PC-3 (cell line): ENCODE measurements around the gene HDAC4. TPM values are rescaled to one million over a fixed set of nuclear protein-coding genes. Genes with fewer than 3 reads are reported as not detected.
A peak's percentile ranks its signal among the peaks of the same experiment; 100 is the strongest.

Experiments used
- ATAC-seq: fragments of 200-7000 bp; cut with Tn5 transposase; 2 replicates; pipeline ENCODE4 v1.9.1; 2020; ENCODE audit warnings: mild to moderate bottlenecking, moderate library complexity
- BruUV-seq: library from RNA; stranded (reverse); fragments of 400-500 nt; replicated peaks from 2 replicates; lab custom pipeline; 2021; lab: Mats Ljungman, UMichigan
- CTCF ChIA-PET: fragments of 300-600 bp; sonication (Branson Sonifier 250); formaldehyde crosslinking; loops from one replicate; lab custom pipeline; 2022; ENCODE audit warnings: antibody characterized with exemption; lab: Charles Lee
- POLR2A ChIA-PET: fragments of 300-600 bp; sonication (Branson Sonifier 250); formaldehyde crosslinking; loops from one replicate; lab custom pipeline; 2022; ENCODE audit warnings: antibody characterized with exemption; ENCODE audit not compliant: unreplicated experiment; lab: Charles Lee
- DNase-seq: peaks from one replicate; pipeline ENCODE4 v3.0.0-alpha.2; 2015
- H2AFZ ChIP-seq: fragments of 300-600 bp; sonication (generic); 2 replicates; pipeline ENCODE4 v1.6.0; 2016; ENCODE audit warnings: antibody characterized with exemption, low read length
- H3F3A ChIP-seq: fragments of 300-600 bp; sonication (generic); one replicate; pipeline ENCODE4 v1.6.0; 2017; ENCODE audit warnings: antibody characterized with exemption, low read length, control low read depth, mild to moderate bottlenecking; ENCODE audit not compliant: unreplicated experiment
- H3K27ac ChIP-seq: fragments of 300-600 bp; sonication (generic); 2 replicates; pipeline ENCODE4 v1.5.1; 2016; ENCODE audit warnings: mild to moderate bottlenecking, low read length
- H3K27me3 ChIP-seq: fragments of 300-600 bp; sonication (generic); 2 replicates; pipeline ENCODE4 v1.6.1; 2016; ENCODE audit warnings: low read length, mixed read lengths
- H3K36me3 ChIP-seq: fragments of 300-600 bp; sonication (generic); 2 replicates; pipeline ENCODE4 v1.6.1; 2016; ENCODE audit warnings: low read depth, mixed run types, low read length, mixed read lengths
- H3K4me1 ChIP-seq: fragments of 300-600 bp; sonication (generic); 2 replicates; pipeline ENCODE4 v1.5.1; 2016; ENCODE audit warnings: low read length; ENCODE audit not compliant: insufficient read depth
- H3K4me2 ChIP-seq: fragments of 300-600 bp; sonication (generic); 2 replicates; pipeline ENCODE4 v1.6.0; 2016; ENCODE audit warnings: low read length
- H3K4me3 ChIP-seq: fragments of 300-600 bp; sonication (generic); 2 replicates; pipeline ENCODE4 v1.5.1; 2016; ENCODE audit warnings: mild to moderate bottlenecking, low read length, mixed read lengths
- H3K79me2 ChIP-seq: fragments of 300-600 bp; sonication (generic); 2 replicates; pipeline ENCODE4 v1.6.1; 2017; ENCODE audit warnings: low read length, mixed read lengths
- H3K9ac ChIP-seq: fragments of 300-600 bp; sonication (generic); 2 replicates; pipeline ENCODE4 v1.6.0; 2016; ENCODE audit warnings: mild to moderate bottlenecking, low read length
- H3K9me2 ChIP-seq: fragments of 300-600 bp; sonication (generic); replicated peaks from 2 replicates; pipeline ENCODE4 v1.6.1; 2016; ENCODE audit warnings: mixed run types, low read length, mixed read lengths
- H3K9me3 ChIP-seq: fragments of 300-600 bp; sonication (generic); 2 replicates; pipeline ENCODE4 v1.6.1; 2016; ENCODE audit warnings: low read length, mixed read lengths
- H4K20me1 ChIP-seq: fragments of 300-600 bp; sonication (generic); 2 replicates; pipeline ENCODE4 v1.6.1; 2016; ENCODE audit warnings: low read length, mixed read lengths
- CTCF ChIP-seq: fragments of 300-600 bp; sonication (generic); conservative IDR thresholded peaks from 2 replicates; pipeline ENCODE4 v1.5.1; 2017; ENCODE audit warnings: antibody characterized with exemption, low read depth, mild to moderate bottlenecking, low read length
- EZH2 ChIP-seq: fragments of 300-600 bp; sonication (generic); IDR thresholded peaks from one replicate; pipeline ENCODE4 v1.6.1; 2017; ENCODE audit warnings: antibody characterized with exemption, mild to moderate bottlenecking, low read length; ENCODE audit not compliant: unreplicated experiment
- EZH2phosphoT487 ChIP-seq: fragments of 300-600 bp; sonication (generic); IDR thresholded peaks from 2 replicates; pipeline ENCODE4 v1.6.1; 2018; ENCODE audit warnings: mild to moderate bottlenecking, antibody characterized with exemption, low read length, borderline replicate concordance
- intact Hi-C: fragments of 100-400 bp; cut with micrococcal nuclease; formaldehyde crosslinking; loops from 2 replicates; pipeline ENCODE4 v1.9.0; 2023
- total RNA-seq: library from RNA; depleted of rRNA; stranded (reverse); fragments of >200 nt; gene quantifications from 2 replicates; pipeline ENCODE4 v1.2.3, GENCODE V29; 2014

HDAC4 gene
- total RNA-seq, 1 experiment from 2014 or later, result 8.5 TPM

GRCh38 chr2:239037559-239037910 lies 363.3 kb downstream of the HDAC4 start:
- H3K4me2 ChIP-seq, result no peak overlapping the region
- intact Hi-C loops, result no loop called here
- ATAC-seq (no peak), DNase-seq (no peak)
- no peaks in the 10 kb centered on the region for H3K9me2 ChIP-seq
- H3K36me3 ChIP-seq, result no peaks in the 10 kb centered on the region
- no peak overlapping the region for H2AFZ ChIP-seq
- no peaks in the 10 kb centered on the region for H3K4me1 ChIP-seq
- H4K20me1 ChIP-seq, result no peaks in the 10 kb centered on the region
- no peak overlapping the region for H3K27ac ChIP-seq
- ChIA-PET POLR2A (no interaction called here), CTCF (no interaction called here)
- TF ChIP-seq EZH2phosphoT487, result no peak
- no peak for TF ChIP-seq CTCF
- TF ChIP-seq EZH2, result no peak
- no peaks in the 10 kb centered on the region for H3F3A ChIP-seq
- no peaks in the 10 kb centered on the region for H3K27me3 ChIP-seq
- H3K4me3 ChIP-seq, result no peak overlapping the region
- H3K9me3 ChIP-seq, result no peaks in the 10 kb centered on the region
- H3K79me2 ChIP-seq, result no peaks in the 10 kb centered on the region
- no TSS peak for BruUV-seq
- H3K9ac ChIP-seq, result no peak overlapping the region

DNA sequence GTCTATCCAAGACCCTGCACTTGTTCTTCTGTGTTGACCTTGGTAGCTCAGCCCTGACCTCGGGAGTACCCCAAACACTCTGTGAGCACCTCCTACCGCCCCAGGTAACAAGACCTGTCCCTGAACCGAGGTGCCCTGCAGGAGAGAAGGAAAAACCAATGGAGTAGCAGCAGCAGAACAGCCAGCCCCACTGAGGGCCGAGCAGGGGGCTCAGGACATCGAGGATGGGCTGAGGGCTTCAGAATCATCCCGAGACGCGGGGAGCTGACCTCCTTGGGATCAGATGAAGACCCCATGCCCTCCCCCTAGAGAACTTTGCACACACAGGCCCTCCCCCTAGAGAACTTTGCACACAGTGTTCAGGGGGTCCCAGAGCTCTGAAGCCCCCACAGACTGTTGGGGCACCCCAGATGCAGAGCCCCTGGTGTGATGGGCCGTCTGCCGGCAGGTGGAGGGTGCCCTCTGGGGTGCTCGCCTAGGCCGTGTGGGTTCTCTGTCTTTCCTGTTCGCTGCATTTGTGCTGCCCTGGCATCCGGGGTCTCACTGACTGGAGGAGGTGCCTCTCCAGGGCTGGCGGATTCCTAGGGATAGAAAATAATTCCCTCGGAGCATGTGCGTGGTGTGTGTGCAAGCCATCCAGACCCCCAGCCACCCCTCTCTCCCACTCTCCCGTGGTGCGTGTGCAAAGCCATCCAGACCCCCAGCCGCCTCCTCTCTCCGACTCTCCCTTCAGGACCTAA lies 363.8 kb downstream of the HDAC4 start:
- DNase-seq (no peak), ATAC-seq (no peak)
- H4K20me1 ChIP-seq, result no peaks in the 10 kb centered on the region
- H3K27me3 ChIP-seq, result no peaks in the 10 kb centered on the region
- intact Hi-C loops, result no loop called here
- BruUV-seq, result no TSS peak
- H3K79me2 ChIP-seq, result no peaks in the 10 kb centered on the region
- no peak overlapping the region for H3K4me2 ChIP-seq
- H3K4me3 ChIP-seq, result no peak overlapping the region
- no peak overlapping the region for H3K27ac ChIP-seq
- CTCF ChIA-PET, result no interaction called here
- POLR2A ChIA-PET, result no interaction called here
- no peaks in the 10 kb centered on the region for H3K9me3 ChIP-seq
- H3K9me2 ChIP-seq, result no peaks in the 10 kb centered on the region
- no peaks in the 10 kb centered on the region for H3K4me1 ChIP-seq
- H3K36me3 ChIP-seq, result no peaks in the 10 kb centered on the region
- TF ChIP-seq EZH2phosphoT487 (no peak), EZH2 (no peak), CTCF (no peak)
- H3K9ac ChIP-seq, result no peak overlapping the region
- H2AFZ ChIP-seq, result no peak overlapping the region
- no peaks in the 10 kb centered on the region for H3F3A ChIP-seq

- 0 out of 2 replicates have a peak, but pooled peaks cover 4% of the 10 kb centered on the region for H3K27me3 ChIP-seq
- no peak overlapping the region for H3K27ac ChIP-seq
- ATAC-seq, result peak; percentile 23
- H3K9me3 ChIP-seq, result no peaks in the 10 kb centered on the region
- CTCF ChIA-PET, result no interaction called here
- H3K79me2 ChIP-seq, result no peaks in the 10 kb centered on the region
- no peak overlapping the region for H3K9ac ChIP-seq
- H3F3A ChIP-seq, result no peaks in the 10 kb centered on the region
- H3K36me3 ChIP-seq, result no peaks in the 10 kb centered on the region
- no peaks in the 10 kb centered on the region for H3K9me2 ChIP-seq
- H3K4me1 ChIP-seq, result no peaks in the 10 kb centered on the region
- TF ChIP-seq EZH2 (no peak), CTCF (no peak), EZH2phosphoT487 (no peak)
- H3K4me3 ChIP-seq, result no peak overlapping the region
- H3K4me2 ChIP-seq, result no peak overlapping the region
- POLR2A ChIA-PET, result no interaction called here
- intact Hi-C loops, result loop anchor here (1.0 kb wide), 1 partner anchor 70 kb away; no protein-coding TSS in a partner anchor
- no peaks in the 10 kb centered on the region for H4K20me1 ChIP-seq
- no peak for DNase-seq
- no peak overlapping the region for H2AFZ ChIP-seq
- no TSS peak for BruUV-seq
These were observed 364.7 kb downstream of the HDAC4 start for GRCh38 chr2:239035997-239036731.
